HL-60 (cell line): ENCODE data around the gene PTRHD1.
"Not testable (repeated sequence)": the region's sequence is repeated elsewhere in the genome, so short reads cannot be mapped to it uniquely, and the experiment has no call there.

Source experiments
- DNase-seq, 2 experiments: peaks; one replicate each; pipeline ENCODE4 v3.0.0-alpha.2; 2010 to 2020; ENCODE audit warnings: low read depth in 1 of 2, low spot score in 1 of 2
- H3K27ac ChIP-seq: fragments of 250-450 bp; sonication (Bioruptor Pico); replicated peaks from 2 replicates; pipeline ENCODE4 v1.5.1; 2020; ENCODE audit warnings: mild to moderate bottlenecking, moderate library complexity
- H3K27me3 ChIP-seq: fragments of 250-450 bp; sonication (Bioruptor Pico); 2 replicates; pipeline ENCODE4 v1.5.1; 2021; ENCODE audit warnings: mild to moderate bottlenecking, moderate library complexity; ENCODE audit not compliant: insufficient read depth, poor library complexity, severe bottlenecking
- H3K4me3 ChIP-seq: replicated peaks from 2 replicates; pipeline ENCODE4 v1.5.1; 2011; ENCODE audit warnings: mild to moderate bottlenecking, control low read depth, low read length; ENCODE audit not compliant: insufficient read depth
- GABPA ChIP-seq: IDR thresholded peaks from 2 replicates; pipeline ENCODE4 v1.6.1; 2012; ENCODE audit warnings: low read depth
- POLR2AphosphoS5 ChIP-seq: IDR thresholded peaks from 2 replicates; pipeline ENCODE4 v1.6.1; 2012; ENCODE audit warnings: low read depth
- SPI1 ChIP-seq: IDR thresholded peaks from 2 replicates; pipeline ENCODE4 v1.6.1; 2012; ENCODE audit warnings: low read depth, mild to moderate bottlenecking, borderline replicate concordance
- TF ChIP-seq, protein P1 (sequence below): IDR thresholded peaks from 2 replicates; pipeline ENCODE4 v1.6.1; 2012; ENCODE audit warnings: low read depth; ENCODE audit not compliant: insufficient replicate concordance
- TF ChIP-seq, protein P2 (sequence below): IDR thresholded peaks from one replicate; pipeline ENCODE4 v1.5.1; 2011; ENCODE audit warnings: low read length, control low read depth, inconsistent platforms; ENCODE audit not compliant: insufficient read depth

Gene PTRHD1

DNA sequence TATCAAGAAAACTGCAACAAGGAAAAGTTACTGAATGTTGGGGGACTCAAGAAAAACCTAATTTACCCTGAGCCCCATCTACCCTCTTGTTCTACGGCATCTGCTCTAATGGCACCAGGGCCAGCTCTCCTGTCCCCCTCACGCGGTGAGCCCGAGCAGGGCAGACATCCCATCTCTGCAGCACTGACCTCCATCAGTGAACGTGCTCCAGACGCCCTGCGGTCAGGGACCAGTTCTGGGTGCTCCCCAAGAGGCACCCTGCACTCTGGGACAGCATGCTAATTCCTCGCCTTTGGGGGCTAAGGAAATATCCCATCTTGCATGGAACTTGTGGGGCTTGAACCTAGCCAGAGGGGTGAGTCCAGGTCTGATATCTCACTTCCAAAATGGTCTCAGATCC, 43.0 kb upstream of the PTRHD1 start:
- no peak for TF ChIP-seq SPI1
- no peak for TF ChIP-seq POLR2AphosphoS5
- no peak for TF ChIP-seq GABPA
- TF ChIP-seq, protein P1, sequence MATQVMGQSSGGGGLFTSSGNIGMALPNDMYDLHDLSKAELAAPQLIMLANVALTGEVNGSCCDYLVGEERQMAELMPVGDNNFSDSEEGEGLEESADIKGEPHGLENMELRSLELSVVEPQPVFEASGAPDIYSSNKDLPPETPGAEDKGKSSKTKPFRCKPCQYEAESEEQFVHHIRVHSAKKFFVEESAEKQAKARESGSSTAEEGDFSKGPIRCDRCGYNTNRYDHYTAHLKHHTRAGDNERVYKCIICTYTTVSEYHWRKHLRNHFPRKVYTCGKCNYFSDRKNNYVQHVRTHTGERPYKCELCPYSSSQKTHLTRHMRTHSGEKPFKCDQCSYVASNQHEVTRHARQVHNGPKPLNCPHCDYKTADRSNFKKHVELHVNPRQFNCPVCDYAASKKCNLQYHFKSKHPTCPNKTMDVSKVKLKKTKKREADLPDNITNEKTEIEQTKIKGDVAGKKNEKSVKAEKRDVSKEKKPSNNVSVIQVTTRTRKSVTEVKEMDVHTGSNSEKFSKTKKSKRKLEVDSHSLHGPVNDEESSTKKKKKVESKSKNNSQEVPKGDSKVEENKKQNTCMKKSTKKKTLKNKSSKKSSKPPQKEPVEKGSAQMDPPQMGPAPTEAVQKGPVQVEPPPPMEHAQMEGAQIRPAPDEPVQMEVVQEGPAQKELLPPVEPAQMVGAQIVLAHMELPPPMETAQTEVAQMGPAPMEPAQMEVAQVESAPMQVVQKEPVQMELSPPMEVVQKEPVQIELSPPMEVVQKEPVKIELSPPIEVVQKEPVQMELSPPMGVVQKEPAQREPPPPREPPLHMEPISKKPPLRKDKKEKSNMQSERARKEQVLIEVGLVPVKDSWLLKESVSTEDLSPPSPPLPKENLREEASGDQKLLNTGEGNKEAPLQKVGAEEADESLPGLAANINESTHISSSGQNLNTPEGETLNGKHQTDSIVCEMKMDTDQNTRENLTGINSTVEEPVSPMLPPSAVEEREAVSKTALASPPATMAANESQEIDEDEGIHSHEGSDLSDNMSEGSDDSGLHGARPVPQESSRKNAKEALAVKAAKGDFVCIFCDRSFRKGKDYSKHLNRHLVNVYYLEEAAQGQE = no peak
- TF ChIP-seq, protein P2, sequence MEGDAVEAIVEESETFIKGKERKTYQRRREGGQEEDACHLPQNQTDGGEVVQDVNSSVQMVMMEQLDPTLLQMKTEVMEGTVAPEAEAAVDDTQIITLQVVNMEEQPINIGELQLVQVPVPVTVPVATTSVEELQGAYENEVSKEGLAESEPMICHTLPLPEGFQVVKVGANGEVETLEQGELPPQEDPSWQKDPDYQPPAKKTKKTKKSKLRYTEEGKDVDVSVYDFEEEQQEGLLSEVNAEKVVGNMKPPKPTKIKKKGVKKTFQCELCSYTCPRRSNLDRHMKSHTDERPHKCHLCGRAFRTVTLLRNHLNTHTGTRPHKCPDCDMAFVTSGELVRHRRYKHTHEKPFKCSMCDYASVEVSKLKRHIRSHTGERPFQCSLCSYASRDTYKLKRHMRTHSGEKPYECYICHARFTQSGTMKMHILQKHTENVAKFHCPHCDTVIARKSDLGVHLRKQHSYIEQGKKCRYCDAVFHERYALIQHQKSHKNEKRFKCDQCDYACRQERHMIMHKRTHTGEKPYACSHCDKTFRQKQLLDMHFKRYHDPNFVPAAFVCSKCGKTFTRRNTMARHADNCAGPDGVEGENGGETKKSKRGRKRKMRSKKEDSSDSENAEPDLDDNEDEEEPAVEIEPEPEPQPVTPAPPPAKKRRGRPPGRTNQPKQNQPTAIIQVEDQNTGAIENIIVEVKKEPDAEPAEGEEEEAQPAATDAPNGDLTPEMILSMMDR = no peak
- Histone ChIP-seq H3K27ac (no peak overlapping the region), H3K27me3 (no peaks in the 10 kb centered on the region), H3K4me3 (no peak overlapping the region)
- no peak for DNase-seq

DNA sequence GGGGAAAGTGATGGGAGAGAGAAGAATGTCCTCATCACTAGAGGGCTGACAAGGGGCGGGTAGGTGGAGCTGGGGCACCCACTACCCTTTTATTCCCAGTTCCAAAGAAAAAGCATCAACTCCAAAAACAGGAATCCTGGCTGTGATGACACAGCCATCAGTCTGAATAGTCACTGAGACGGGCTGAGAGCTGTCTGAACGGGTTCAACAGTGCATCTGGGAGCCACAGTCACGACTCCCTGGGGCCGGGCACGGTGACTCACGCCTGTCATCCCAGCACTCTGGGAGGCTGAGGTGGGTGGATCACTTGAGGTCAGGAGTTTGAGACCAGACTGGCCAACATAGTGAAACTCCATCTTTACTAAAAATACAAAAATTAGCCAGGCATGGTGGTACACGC, 42.2 kb upstream of the PTRHD1 start:
- not testable (repeated sequence) for H3K27me3 ChIP-seq, DNase-seq, H3K4me3 ChIP-seq, H3K27ac ChIP-seq

GRCh38 chr2:24834733-24835395, 41.7 kb upstream of the PTRHD1 start:
- Histone ChIP-seq H3K27me3 (no peaks in the 10 kb centered on the region), H3K4me3 (no peak overlapping the region), H3K27ac (no peak overlapping the region)
- no peak for DNase-seq
- no peak for TF ChIP-seq POLR2AphosphoS5

DNA sequence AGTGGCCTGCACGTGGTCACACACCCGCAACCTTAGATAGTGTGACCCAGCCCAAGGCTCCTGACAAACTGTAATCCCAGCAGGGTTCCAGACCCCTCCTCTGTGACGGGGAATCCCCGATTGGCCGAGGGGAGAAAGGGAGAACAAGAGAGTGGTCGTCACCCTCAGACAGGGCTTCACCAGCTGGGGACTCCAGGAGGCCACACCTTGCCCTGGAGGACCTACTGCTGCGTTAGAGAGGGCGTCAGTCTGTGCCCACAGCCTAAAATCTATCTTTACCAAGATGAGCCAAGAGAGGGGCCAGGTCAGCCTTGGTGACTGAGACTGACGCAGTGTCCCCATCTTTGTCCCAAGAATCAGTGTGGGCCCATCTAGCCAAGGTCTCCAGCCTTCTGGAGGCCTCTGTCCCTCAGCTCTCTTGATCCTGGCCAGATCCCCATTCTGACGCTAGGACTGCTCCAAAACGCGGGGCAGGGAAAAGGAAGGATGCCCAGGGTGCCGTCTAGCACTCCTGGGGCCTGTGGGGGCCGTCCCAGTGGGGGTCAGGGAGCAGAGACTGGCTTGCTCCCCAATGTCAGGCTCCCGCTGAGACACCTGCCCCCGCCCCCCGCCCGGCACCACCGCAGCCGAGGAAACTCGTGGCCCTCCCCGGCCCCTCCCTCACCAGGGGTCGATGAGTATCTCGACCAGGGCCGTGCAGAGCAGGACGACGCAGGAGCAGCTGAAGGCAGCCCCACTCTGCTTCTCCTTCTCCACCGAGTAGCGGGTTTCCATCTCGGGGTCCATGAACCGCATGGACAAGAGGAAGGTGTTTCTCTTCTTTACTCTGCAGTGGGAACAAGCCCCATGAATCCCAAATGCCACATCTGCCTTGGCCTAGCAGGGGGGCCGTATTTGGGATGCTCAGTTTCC, 40.9 kb upstream of the PTRHD1 start:
- DNase-seq = no peak
- H3K27ac ChIP-seq = no peak overlapping the region
- TF ChIP-seq, protein P2 = no peak
- TF ChIP-seq POLR2AphosphoS5 = no peak

DNA sequence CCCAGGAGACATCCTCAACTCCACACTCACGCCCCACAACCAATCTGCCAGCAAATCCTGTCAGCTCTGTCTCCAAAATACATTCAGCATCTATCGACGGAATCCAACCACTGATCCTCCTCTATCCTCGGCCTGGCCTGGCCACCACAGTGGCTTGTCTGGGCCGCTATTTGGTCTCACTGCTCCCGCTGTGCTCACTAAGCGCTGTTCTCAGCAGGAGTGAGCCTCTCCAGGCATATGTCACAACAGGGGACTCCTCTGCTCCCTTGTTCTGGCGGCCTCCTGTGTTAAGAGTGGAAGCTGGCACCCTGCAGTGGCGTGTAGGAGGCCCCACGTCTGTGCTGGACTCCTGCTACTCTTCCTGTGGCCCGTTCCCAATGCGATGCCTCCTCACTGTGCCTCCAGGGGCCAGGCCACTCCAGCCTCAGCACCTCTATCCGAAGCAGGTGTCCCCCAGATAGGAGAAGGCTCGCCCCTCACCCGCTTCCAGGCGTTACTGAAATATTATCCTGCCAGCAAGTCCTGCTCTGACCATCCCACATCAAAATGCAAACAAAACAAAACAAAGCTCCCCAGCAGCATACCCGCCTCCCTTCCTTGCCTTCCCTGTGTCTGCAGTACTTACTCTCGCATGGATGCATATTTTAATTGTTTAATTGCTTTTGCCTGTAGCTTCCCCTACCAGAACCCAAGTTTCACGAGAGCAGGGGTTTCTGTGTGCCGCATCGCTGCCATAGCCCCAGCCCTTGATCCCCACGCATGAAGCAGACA, 39.9 kb upstream of the PTRHD1 start:
- TF ChIP-seq POLR2AphosphoS5 = no peak
- TF ChIP-seq, protein P2 = no peak
- TF ChIP-seq, protein P1 = no peak
- no peak for TF ChIP-seq GABPA
- TF ChIP-seq SPI1 = no peak

More for the DNA sequence above, 40.9 kb upstream of the PTRHD1 start:
- Histone ChIP-seq H3K27me3 (no peaks in the 10 kb centered on the region), H3K4me3 (no peak overlapping the region)

More for the DNA sequence above, 39.9 kb upstream of the PTRHD1 start:
- DNase-seq = no peak
- no peak overlapping the region for H3K27ac ChIP-seq
- no peak overlapping the region for H3K4me3 ChIP-seq
- H3K27me3 ChIP-seq = no peaks in the 10 kb centered on the region
